HCT116 (cell line): ENCODE measurements around the gene ELL2.

Experiments used
- CEBPB ChIP-seq: IDR thresholded peaks from 2 replicates; pipeline ENCODE4 v1.6.1; 2012; ENCODE audit warnings: low read depth
- CTCF ChIP-seq, 3 experiments: fragments of 200-600 bp in 1 of 3; sonication (generic) in 1 of 3; IDR thresholded peaks in 2 of 3; conservative IDR thresholded peaks in 1 of 3; 2 replicates each; pipeline ENCODE4 v1.5.1; 2012 to 2017; ENCODE audit warnings: low read depth in 2 of 3, low read length in 2 of 3, antibody characterized with exemption in 1 of 3, borderline replicate concordance in 1 of 3, control low read depth in 1 of 3, mild to moderate bottlenecking in 1 of 3, mixed read lengths in 1 of 3, mixed run types in 1 of 3, moderate library complexity in 1 of 3; ENCODE audit not compliant: insufficient read depth in 1 of 3
- EZH2 ChIP-seq: fragments of 200-600 bp; sonication (generic); IDR thresholded peaks from 2 replicates; pipeline ENCODE4 v1.6.1; 2017; ENCODE audit warnings: antibody characterized with exemption, mixed run types
- FOSL1 ChIP-seq: IDR thresholded peaks from 2 replicates; pipeline ENCODE4 v1.6.1; 2012; ENCODE audit warnings: low read depth
- JUND ChIP-seq: IDR thresholded peaks from 2 replicates; pipeline ENCODE4 v1.6.1; 2012
- MAX ChIP-seq: IDR thresholded peaks from 2 replicates; pipeline ENCODE4 v1.6.1; 2012
- POLR2A ChIP-seq: IDR thresholded peaks from 2 replicates; pipeline ENCODE4 v1.7.0; 2011; ENCODE audit warnings: borderline replicate concordance; ENCODE audit not compliant: insufficient read depth, insufficient read length; ENCODE audit errors: extremely low read depth
- POLR2AphosphoS5 ChIP-seq: IDR thresholded peaks from 2 replicates; pipeline ENCODE4 v1.6.1; 2011; ENCODE audit warnings: mild to moderate bottlenecking, low read depth, low read length, moderate library complexity
- REST ChIP-seq: IDR thresholded peaks from 2 replicates; pipeline ENCODE4 v1.6.1; 2012; ENCODE audit warnings: low read depth
- SIN3A ChIP-seq: IDR thresholded peaks from 2 replicates; pipeline ENCODE4 v1.6.1; 2012; ENCODE audit warnings: low read depth
- SP1 ChIP-seq: IDR thresholded peaks from 2 replicates; pipeline ENCODE4 v1.6.1; 2012; ENCODE audit warnings: low read depth
- ZBTB33 ChIP-seq: IDR thresholded peaks from 2 replicates; pipeline ENCODE4 v1.6.1; 2011; ENCODE audit warnings: mild to moderate bottlenecking, low read length, moderate library complexity; ENCODE audit not compliant: insufficient replicate concordance; ENCODE audit errors: extremely low read depth

GRCh38 chr5:95879661-95880060 lies 82.0 kb downstream of the ELL2 start:
- TF ChIP-seq ZBTB33 (no peak), CTCF (IDR thresholded peaks at IDR 0.05 in 2 of 3, conservative IDR thresholded peaks at IDR 0.05 in 1 of 3; ENCODE audit: borderline replicate concordance in 1 of 3, insufficient read depth in 1 of 3, low read depth in 2 of 3, low read length in 2 of 3) (no peak), SIN3A (no peak), FOSL1 (no peak), POLR2A (no peak), EZH2 (no peak), MAX (no peak), POLR2AphosphoS5 (no peak), JUND (no peak), REST (no peak), SP1 (no peak), CEBPB (no peak)
